H4 (cell line): Measurements from ENCODE around the gene NBAS. TPM values are rescaled to one million over a fixed set of nuclear protein-coding genes. Genes with fewer than 3 reads are reported as not detected.
"Not testable (repeated sequence)": the region's sequence is repeated elsewhere in the genome, so short reads cannot be mapped to it uniquely, and the experiment has no call there.

Experiments used
- DNase-seq: peaks from one replicate; pipeline ENCODE4 v3.0.0-alpha.2; 2015; ENCODE audit warnings: low spot score
- total RNA-seq: library from RNA; depleted of rRNA; stranded (reverse); fragments of >200 nt; shearing (Covaris generic); gene quantifications from 2 replicates; pipeline ENCODE4 v1.2.3, GENCODE V29; 2014

NBAS gene
- total RNA-seq, 1 experiment from 2014 or later, result 16.2 TPM

DNA sequence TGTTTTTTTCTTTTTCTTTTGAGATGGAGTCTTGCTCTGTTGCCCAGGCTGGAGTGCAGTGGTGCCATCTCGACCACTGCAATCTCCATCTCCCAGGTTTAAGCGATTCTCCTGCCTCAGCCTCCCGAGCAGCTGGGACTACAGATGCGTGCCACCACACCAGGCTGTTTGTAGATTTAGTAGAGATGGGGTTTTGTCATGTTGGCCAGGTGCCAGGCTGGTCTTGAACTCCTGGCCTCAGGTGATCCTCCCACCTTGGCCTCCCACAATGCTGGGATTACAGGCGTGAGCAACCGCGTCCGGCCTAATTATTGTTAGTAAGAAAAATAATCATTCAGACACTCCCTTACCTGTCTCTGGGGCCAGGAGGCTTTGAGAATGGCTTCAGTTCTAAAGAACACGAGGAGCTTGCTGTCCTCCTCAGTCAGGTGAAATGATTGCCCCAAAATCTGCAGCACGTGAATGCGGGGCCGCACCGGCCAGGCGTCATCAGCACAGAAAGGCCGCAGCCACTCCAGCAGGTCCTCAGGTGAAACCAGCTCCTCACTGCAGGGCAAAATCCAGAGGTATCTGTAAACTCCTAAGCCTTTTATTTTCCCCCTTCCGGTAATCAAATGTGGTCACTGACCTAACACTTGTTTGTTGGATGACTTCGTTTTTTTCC, 342.6 kb downstream of the NBAS start:
- DNase-seq, result no peak

DNA sequence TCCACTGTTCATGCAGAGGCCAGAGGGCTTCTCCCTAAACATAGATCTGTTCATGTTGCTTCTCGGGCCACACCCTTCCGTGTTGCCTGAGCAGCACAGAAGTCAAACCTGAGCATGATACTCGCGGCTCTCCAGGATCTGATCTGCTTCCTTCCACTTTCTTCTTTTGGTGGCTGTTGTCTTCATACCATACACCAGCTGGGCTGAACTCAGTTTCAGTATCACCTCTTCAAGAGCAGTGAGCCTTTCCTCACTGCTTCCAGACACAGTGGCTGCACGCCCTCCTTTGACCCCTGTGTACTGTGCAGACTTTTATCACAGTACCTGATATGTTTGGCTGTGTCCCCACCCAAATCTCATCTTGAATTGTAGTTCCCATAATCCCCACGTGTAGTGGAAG, 348.9 kb downstream of the NBAS start:
- no peak for DNase-seq

DNA sequence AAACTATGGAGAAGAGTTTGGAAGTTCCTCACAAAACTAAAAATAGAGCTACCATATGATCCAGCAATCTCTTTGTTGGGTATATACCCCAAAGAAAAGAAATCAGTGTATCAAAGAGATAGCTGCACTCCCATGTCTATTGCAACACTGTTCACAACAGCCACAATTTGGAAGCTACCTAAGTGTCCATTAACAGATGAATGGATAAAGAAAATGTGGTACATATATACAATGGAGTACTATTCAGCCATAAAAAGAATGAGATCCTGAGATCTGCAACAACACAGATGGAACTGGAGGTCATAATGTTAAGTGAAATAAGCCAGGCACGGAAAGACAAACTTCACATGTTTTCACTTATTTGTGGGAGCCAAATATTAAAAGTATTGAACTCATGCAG, 350.6 kb downstream of the NBAS start:
- DNase-seq, result not testable (repeated sequence)

DNA sequence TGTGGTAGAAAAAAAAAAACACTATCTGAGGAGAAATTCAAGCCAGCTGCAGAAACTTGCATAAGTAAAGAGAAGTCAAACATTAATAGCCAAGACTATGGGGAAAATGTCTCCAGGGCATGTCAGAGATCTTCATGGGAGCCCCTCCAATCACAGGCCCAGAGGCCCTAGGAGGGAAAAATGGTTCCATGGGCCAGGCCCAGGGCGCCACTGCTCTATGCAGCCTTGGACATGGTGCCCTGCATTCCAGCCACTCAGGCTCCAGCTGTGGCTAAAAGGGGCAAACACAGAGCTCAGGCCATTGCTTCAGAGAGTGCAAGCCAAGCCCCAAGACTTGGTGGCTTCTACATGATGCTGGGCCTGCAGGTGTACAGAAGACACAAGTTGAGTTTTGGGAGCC, 354.7 kb downstream of the NBAS start:
- DNase-seq, result no peak

DNA sequence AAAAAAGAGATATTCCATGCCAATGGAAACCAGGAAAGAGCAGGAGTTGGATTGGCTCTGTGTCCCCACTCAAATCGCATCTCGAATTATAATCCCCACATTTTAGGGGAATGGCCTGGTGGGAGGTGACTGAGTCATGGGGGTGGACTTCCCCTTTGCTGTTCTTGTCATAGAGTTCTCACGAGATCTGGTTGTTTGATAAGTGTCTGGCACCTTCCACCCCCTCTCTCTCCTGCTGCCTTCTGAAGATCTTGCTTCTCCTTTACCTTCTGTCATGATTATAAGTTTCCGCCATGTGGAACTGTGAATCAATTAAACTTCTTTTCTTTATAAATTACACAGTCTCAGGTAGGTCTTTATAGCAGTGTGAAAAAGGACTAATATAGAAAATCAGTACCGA, 355.6 kb downstream of the NBAS start:
- DNase-seq, result no peak

DNA sequence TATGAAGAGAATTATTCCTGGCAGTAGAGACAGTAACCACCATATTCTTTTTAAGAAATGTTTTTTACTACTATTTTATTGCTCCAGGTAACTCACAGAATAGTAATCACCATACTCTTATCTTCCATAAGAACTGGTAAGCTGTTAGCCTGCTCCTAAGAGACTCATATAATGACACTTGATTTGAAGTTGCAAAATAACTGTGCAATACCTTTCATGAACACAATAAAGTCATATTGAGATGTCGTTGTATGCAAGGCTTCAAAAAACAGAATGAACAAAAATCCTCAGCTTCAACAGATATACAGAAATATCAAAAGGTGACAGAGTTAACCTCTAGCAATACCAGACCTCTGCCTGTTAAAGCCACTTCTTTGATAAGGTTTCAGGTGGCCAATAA, 360.1 kb downstream of the NBAS start:
- DNase-seq, result no peak

DNA sequence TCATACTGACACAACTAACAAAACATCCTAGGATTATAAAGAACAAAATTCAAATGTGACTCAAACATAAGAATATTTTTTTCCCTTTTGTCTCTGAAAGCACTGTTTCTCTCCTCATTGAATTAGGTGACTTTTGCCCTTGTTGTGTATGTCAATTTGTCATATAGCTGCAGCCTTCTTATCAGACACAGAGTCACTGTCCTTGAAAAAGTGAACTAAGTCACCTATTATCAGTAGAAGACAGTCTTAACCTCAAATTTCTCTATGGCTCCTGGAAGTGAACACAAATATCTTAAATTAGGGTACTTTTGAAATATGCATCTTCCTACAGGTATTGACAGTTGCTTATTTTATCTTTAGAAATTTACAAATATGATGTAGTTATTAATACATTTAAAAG, 360.6 kb downstream of the NBAS start:
- DNase-seq, result no peak

DNA sequence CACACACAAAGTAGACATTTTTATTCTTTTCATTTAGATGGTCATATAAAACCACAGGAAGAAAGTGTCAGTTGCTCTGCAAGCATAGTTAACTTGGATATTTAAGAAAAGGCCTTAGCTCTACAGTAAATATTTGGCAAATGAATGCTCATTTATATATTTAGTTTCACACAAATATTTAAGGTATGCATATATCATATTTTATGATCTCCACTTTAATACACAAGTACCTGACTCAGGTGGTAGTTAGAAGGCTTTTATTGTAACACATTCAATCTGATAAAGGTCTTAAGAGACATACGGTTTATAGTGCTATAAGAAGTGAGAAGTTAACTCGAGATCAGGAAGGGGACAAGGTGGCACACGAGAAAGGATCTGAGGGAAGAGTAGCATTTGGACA, 363.1 kb downstream of the NBAS start:
- DNase-seq, result no peak

DNA sequence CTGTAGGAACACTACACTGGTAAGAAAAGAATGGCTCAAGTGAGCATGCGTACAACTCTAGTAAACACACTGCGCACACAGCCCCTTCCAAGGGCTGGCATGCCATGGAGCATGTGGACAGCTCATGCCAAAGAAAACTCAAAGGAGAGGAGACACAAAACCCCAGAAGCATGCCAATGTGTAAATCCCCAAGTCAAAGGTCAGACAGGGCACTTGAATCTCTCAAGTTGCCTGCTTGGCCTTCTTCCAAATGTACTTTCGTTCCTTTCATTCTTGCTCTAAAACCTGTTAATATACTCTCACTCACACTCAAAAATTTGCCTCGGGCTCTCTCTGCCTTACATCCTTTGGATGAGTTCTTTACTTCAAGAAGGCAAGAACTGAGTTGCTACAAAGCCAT, 365.3 kb downstream of the NBAS start:
- no peak for DNase-seq

DNA sequence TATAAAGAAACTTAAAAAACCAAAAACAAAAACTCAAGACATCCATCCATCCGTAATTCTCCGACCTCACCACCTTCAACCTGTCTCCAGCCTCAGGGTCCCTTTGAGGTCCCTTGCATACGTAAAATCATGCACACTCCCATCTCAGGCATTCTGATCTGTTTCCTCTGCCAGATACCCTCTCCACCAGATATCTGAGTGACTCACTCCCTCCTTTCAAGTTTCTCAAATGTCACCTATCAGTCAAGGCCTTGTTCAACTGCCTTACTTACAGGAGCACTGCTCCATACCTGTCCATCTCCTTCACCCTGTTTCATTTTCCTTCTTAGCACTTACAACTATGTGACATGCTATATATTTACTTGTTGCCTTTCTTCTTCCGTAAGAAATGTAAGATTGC, 369.3 kb downstream of the NBAS start:
- DNase-seq, result no peak

DNA sequence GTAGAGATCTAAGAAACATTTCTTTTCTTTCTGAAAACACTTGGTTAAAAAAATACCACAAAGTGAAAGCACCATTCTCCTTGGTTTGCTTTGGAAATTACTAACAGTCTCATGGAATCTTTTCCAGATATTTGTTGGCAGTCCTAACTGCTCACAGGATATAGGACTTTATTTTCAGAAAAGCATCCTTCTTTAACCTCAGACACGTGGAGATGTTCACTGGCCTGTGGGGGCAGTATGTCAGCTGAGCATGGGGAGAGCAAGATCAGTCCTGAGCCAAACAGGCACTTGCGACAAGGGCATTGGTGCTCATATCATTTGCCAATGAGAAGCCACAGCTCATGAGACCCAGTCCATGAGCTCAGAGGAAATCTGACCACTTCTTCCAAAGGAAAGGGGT, 371.9 kb downstream of the NBAS start:
- DNase-seq, result no peak

DNA sequence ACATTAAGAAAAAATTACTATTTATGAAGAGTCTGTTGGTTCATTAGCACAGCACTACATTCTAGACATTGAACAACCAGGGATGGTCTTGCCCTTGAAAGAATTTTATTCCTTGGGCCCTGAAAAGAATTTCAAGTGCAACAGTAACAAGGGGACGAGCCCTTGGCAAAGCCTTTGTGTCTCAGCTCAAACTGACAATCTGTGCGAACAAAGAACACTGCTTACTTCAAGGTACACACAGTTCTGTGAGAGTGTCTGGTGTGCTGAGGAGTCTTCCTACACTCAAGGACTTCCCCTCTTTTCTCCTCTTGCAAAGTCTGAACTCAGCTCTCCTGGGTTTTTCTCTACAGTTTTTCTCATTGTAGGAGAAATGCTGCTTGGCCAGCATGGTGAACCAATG, 373.4 kb downstream of the NBAS start:
- no peak for DNase-seq

DNA sequence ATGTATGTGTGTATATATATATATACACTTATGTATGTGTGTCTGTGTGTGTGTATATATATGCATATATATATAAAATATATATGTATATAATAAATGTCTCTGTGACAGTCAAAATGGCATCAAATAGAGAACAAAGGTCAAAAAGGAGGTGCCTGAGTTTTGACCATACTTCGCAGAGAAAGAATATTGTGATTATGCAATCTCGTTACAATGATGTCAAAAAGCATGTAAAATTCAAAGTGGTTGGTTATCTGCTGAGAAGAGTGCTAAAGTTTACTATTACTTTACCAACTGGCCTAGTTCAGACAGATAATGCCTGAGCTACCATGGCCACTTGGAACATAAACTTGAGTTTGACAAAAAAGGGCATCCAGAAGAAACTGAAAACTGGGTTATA, 375.0 kb downstream of the NBAS start:
- DNase-seq, result no peak

DNA sequence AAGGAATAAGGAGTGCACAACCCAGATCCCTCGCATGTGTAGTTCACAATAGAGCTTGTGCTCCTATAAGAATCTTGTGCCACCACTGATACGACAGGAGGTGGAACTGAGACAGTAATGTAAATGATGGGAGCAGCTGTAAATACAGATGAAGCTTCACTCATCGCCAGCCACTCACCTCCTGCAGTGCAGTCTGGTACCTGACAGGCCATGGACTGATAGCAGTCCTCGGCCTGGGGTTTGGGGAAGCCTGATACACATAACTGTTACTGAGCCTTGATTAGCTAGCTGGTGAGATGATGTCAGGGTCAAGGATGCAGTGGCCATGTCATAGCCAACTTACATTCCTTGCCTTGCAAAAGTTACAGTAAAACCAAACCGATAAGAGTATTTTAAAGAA, 376.6 kb downstream of the NBAS start:
- no peak for DNase-seq

DNA sequence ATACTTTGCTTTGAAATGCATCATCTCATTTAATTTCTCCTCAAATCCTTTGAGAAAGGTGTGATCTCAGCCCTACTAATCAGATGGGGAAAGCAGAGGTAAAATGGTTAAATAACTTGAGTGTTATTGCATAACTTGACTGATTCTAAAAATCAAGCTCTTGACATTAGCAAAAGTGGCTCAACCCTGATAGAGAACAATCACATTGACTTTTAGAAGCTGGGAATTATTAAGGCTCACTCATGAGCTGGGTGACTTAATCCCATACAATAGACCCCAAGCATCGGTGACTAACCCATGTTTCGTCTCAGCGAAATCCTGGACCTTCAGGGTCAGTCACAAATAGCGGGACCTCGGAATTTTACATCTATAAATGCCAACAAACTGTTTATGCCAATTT, 378.9 kb downstream of the NBAS start:
- DNase-seq, result no peak

DNA sequence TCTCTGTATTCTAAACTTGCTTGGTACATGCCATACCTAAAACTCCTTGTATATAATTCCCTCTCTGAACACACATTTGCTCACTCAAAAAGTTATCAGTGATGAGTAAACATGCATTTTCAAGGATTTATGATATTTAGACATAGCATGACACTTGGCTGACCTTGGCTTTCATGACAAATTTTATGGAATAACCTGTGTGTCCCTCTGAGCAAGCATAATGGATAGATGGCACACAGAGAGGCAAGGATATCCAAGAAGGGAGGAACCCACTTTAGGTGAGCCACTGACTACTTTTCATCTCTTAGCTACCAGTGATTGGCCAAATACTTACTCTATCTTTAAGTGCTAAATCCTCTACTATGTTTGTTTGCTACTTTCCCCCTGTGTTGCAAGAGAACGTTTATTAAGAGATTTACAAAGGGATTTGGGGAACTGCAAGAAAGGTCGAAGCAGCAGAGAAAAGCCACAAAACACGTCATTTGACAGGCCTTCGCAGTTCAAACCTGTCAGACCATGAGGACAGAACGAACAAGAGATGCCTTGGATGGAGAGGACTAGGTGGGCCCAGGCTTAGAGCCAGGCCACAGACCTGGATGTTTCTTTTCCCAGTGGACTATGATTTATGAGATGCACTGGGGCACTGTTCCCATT, 379.9 kb downstream of the NBAS start:
- DNase-seq, result no peak

DNA sequence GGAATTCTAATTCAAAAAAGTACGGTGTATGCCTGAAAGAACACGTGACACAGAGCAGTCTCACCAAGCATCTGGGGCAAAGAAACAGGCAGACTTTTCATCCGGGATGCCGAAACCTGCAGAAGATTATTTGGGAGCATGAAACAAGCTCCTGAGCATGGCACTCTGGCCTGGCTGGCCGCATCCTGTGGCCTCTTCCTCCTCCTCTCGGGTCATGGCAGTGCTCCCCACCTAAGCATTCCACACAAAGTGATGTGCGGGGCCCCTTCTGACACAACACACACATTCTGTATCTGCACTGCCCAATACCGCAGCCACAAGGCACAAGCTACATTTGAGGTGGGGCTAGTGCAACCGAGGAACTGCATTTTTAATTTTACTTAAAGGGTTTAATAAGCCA, 380.8 kb downstream of the NBAS start:
- DNase-seq, result no peak

DNA sequence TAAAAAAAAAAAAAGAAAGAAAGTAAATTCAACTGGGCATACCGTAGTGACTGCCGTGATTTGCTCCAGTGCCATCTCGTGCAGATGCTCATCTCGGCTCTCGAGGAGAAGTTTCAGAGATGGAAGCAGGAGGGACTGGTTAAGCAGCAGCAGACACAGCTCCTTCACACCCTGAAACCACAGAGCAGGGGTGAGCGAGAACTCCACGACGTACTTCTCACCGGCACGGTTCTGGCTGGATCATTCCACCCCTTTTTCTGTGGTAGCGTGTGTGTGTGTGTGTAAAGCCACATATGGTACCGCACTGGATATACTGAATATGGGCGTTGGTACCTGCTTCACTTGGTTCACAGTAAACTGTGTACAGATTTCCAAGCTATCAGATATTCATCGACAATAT, 382.2 kb downstream of the NBAS start:
- no peak for DNase-seq

DNA sequence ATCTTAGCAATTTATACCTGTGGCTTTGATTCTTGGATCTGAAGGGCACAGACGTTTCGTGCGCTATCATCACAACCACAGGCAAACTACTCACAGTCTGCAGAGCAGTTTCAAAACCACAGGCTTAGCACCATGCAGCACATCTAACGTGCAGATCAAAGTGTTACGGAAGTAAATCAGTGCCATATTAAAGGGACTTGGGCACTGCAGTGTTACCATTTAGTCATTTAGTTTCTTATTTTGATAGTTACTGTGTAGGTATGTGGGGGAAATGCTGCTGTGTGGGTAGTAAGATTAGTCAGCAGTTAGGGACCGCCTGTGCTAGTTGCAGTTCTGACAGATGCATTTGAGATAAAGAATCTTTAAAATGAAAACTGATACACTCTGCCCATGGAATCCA, 384.0 kb downstream of the NBAS start:
- peak; percentile 74 for DNase-seq

DNA sequence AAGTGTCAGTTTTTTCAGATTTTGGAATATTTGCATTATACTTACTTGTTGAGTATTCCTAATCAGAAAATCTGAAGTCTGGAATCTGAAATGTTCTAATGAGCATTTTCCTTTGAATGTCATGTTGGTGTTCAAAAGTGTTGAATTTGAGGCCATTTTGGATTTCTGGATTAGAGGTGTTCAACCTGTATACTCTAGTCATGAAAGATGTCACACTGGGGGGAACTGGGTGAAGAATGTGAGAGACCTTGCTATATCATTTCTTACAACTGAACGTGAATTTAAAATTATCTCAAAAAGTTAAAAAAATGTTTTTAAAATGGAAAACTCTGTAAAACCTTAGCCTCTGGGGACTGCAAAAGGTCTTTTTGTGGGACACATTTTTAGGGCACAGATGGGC, 384.5 kb downstream of the NBAS start:
- DNase-seq, result no peak

DNA sequence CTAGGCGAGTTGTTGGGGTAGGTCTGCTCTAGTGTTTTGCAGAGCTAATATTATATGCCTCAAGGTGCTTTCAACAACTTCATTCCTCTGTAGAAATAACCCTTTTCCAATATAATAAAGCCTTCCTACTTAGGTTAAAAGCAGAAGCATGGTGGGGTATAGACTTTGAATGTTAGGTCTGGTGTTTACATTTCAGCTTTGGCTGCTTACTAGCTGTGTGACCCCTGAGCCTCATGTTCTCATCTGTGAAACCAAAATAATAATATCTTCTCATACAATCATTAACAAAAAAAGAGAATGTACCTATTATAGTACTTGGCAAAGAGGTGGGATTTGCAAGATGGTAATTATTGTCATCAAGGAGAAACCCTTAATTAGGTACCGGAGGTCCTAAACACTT, 386.6 kb downstream of the NBAS start:
- no peak for DNase-seq

DNA sequence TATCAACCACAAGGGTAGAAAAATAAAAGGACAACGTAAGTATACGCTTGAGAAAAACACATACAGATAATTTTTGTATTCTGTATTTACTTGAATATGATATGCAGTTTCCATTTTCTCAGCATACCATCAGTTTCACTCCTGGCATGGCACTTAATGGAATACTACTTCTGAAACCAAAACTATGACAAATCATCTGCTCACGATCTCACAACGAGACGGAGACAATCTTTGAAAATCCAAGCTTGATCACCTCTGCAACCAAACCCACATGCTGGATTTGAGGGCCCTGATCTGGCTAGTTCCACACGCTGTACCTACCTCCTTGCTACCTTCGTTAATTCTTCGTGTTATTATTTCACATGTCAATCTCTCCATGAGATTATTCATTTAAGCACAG, 387.6 kb downstream of the NBAS start:
- DNase-seq, result no peak

DNA sequence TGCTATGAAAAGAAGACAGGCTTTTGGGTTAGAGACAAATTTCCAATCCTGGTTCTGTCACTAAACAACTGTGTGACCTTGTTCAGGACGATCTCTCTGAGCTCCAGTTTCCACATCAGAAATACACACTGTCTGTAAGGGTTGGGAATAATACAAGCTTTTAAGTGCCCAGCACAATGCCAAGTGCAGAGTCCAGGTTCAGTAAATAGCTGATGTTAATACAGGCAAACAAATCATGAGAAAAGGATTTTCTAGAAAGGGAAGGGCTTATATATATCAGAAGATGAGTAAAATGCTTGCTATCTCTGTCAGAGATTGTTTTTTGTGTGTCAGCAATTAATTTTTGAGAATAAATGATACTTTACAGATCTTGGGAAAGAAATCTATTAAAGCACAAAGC, 388.3 kb downstream of the NBAS start:
- no peak for DNase-seq
